WTC11 (cell line): Measurements from ENCODE around the gene TUBA1B. TPM values are rescaled to one million over a fixed set of nuclear protein-coding genes. Genes with fewer than 3 reads are reported as not detected.

Source experiments
- ATF3 ChIP-seq: sonication (generic); formaldehyde crosslinking; conservative IDR thresholded peaks from 2 replicates; pipeline ENCODE4 v1.8.1; 2022; ENCODE audit warnings: mild to moderate bottlenecking, missing genetic modification reagents
- CBFB ChIP-seq: sonication (generic); formaldehyde crosslinking; IDR thresholded peaks from 2 replicates; pipeline ENCODE4 v1.8.1; 2022; ENCODE audit warnings: mild to moderate bottlenecking, low read depth, missing genetic modification reagents
- CDX4 ChIP-seq: fragments of 250-450 bp; sonication (Bioruptor Pico); IDR thresholded peaks from 2 replicates; pipeline ENCODE4 v1.9.0; 2021; ENCODE audit warnings: moderate library complexity, mild to moderate bottlenecking, inconsistent platforms, borderline replicate concordance
- CTCF ChIP-seq: fragments of 200-600 bp; IDR thresholded peaks from 2 replicates; pipeline ENCODE4 v1.8.0; 2022; ENCODE audit warnings: antibody characterized with exemption
- E2F4 ChIP-seq: sonication (generic); formaldehyde crosslinking; IDR thresholded peaks from 2 replicates; pipeline ENCODE4 v1.8.1; 2022; ENCODE audit warnings: low read depth, mild to moderate bottlenecking, moderate library complexity, missing genetic modification reagents, borderline replicate concordance
- E2F5 ChIP-seq: sonication (generic); formaldehyde crosslinking; IDR thresholded peaks from 2 replicates; pipeline ENCODE4 v1.8.1; 2022; ENCODE audit warnings: mild to moderate bottlenecking, moderate library complexity, missing genetic modification reagents
- ESRRA ChIP-seq: sonication (generic); formaldehyde crosslinking; IDR thresholded peaks from 2 replicates; pipeline ENCODE4 v1.8.1; 2022; ENCODE audit warnings: mild to moderate bottlenecking, missing genetic modification reagents, borderline replicate concordance
- FOXP4 ChIP-seq: sonication (generic); formaldehyde crosslinking; IDR thresholded peaks from 2 replicates; pipeline ENCODE4 v1.8.0; 2022; ENCODE audit warnings: mild to moderate bottlenecking, missing genetic modification reagents
- NFATC4 ChIP-seq: fragments of 250-450 bp; sonication (Bioruptor Pico); IDR thresholded peaks from 2 replicates; pipeline ENCODE4 v1.9.0; 2021; ENCODE audit warnings: mild to moderate bottlenecking
- SMAD4 ChIP-seq: sonication (generic); formaldehyde crosslinking; IDR thresholded peaks from 2 replicates; pipeline ENCODE4 v1.8.0; 2022; ENCODE audit warnings: mild to moderate bottlenecking, missing genetic modification reagents
- TEAD1 ChIP-seq: sonication (generic); formaldehyde crosslinking; IDR thresholded peaks from 2 replicates; pipeline ENCODE4 v1.8.0; 2022; ENCODE audit warnings: mild to moderate bottlenecking, missing genetic modification reagents
- ZNF219 ChIP-seq: sonication (generic); formaldehyde crosslinking; IDR thresholded peaks from 2 replicates; pipeline ENCODE4 v1.8.0; 2023; ENCODE audit warnings: missing genetic modification reagents, mild to moderate bottlenecking, borderline replicate concordance
- ZNF281 ChIP-seq: sonication (generic); formaldehyde crosslinking; IDR thresholded peaks from 2 replicates; pipeline ENCODE4 v1.8.0; 2023; ENCODE audit warnings: mild to moderate bottlenecking, missing genetic modification reagents
- ZNF317 ChIP-seq: sonication (generic); formaldehyde crosslinking; IDR thresholded peaks from 2 replicates; pipeline ENCODE4 v1.8.1; 2023; ENCODE audit warnings: low read depth, mild to moderate bottlenecking, moderate library complexity, missing genetic modification reagents, borderline replicate concordance
- ZNF396 ChIP-seq: fragments of 250-450 bp; sonication (Bioruptor Pico); IDR thresholded peaks from 2 replicates; pipeline ENCODE4 v1.8.0; 2021; ENCODE audit warnings: mild to moderate bottlenecking, moderate library complexity, borderline replicate concordance
- ZNF425 ChIP-seq: fragments of 250-450 bp; sonication (Bioruptor Pico); conservative IDR thresholded peaks from 2 replicates; pipeline ENCODE4 v1.9.0; 2021; ENCODE audit warnings: mild to moderate bottlenecking
- ZNF532 ChIP-seq: fragments of 250-450 bp; sonication (Bioruptor Pico); IDR thresholded peaks from 2 replicates; pipeline ENCODE4 v1.9.0; 2021; ENCODE audit warnings: mild to moderate bottlenecking, borderline replicate concordance
- ZSCAN18 ChIP-seq: fragments of 250-450 bp; sonication (Bioruptor Pico); IDR thresholded peaks from 2 replicates; pipeline ENCODE4 v2.1.2; 2022; ENCODE audit warnings: mild to moderate bottlenecking, moderate library complexity
- total RNA-seq: library from RNA; stranded (reverse); gene quantifications from 3 replicates; pipeline ENCODE4 v1.2.3, GENCODE V29; 2021

Gene TUBA1B
- total RNA-seq, 1 experiment from 2014 or later: 1,806 TPM

GRCh38 chr12:49130151-49131050 is 794 bp downstream of the TUBA1B start (continued):
- TF ChIP-seq E2F4 (CRISPR knock-in tag) (peak; percentile 94), NFATC4 (CRISPR knock-in tag) (no peak; the same call in none of the 2 replicates), CBFB (no peak), ZNF317 (no peak), ZNF425 (CRISPR knock-in tag) (no peak), ZNF281 (CRISPR knock-in tag) (peak; percentile 60; the same call in 1 of the 2 replicates), ZNF396 (CRISPR knock-in tag) (no peak), ESRRA (CRISPR knock-in tag) (no peak), ATF3 (no peak), ZNF532 (CRISPR knock-in tag) (no peak), ZSCAN18 (CRISPR knock-in tag) (no peak), FOXP4 (CRISPR knock-in tag) (peak; percentile 21), CDX4 (0 out of 2 replicates have a peak, but pooled peaks have one; percentile 28), CTCF (peak; percentile 64), TEAD1 (CRISPR knock-in tag) (peak; percentile 90), SMAD4 (no peak), ZNF219 (CRISPR knock-in tag) (no peak; the same call in 1 of the 2 replicates), E2F5 (CRISPR knock-in tag) (peak; percentile 98)
